Left lung (tissue), 10 donors: ENCODE results near the gene VSX2. TPM values are rescaled to one million over a fixed set of nuclear protein-coding genes. Genes with fewer than 3 reads are reported as not detected.

Source experiments
- ATAC-seq: fragments of 200-7000 bp; cut with Tn5 transposase; one replicate; pipeline ENCODE4 v1.9.1; 2020; ENCODE audit warnings: moderate library complexity
- DNase-seq, 4 donors: peaks; one replicate each; pipeline ENCODE4 v3.0.0-alpha.2; 2013 to 2020
- H3K27ac ChIP-seq, 2 donors: fragments of 200-600 bp; sonication (generic) in 1 of 2; one replicate each; pipeline versions ENCODE4 v1.5.0 to v1.8.0; 2020 to 2021
- H3K27me3 ChIP-seq, 2 donors: fragments of 200-600 bp; sonication (generic) in 1 of 2; one replicate each; pipeline versions ENCODE4 v1.5.0 to v1.8.0; 2020 to 2021
- H3K36me3 ChIP-seq, 2 donors: fragments of 200-600 bp; sonication (generic) in 1 of 2; one replicate each; pipeline versions ENCODE4 v1.5.0 to v1.8.0; 2020 to 2021
- H3K4me1 ChIP-seq, 2 donors: fragments of 200-600 bp; one replicate each; pipeline ENCODE4 v1.8.0; 2021
- H3K4me3 ChIP-seq, 2 donors: fragments of 200-600 bp; sonication (generic) in 1 of 2; one replicate each; pipeline versions ENCODE4 v1.5.0 to v1.8.0; 2020 to 2021; ENCODE audit warnings: mild to moderate bottlenecking in 1 of 2
- H3K9me3 ChIP-seq, 2 donors: fragments of 200-600 bp; sonication (generic) in 1 of 2; one replicate each; pipeline versions ENCODE4 v1.5.0 to v1.8.0; 2020 to 2021
- CTCF ChIP-seq, 2 donors: fragments of 200-600 bp; sonication (generic) in 1 of 2; IDR thresholded peaks; one replicate each; pipeline versions ENCODE4 v1.5.0 to v1.8.0; 2021; ENCODE audit warnings: antibody characterized with exemption in 2 of 2
- intact Hi-C, 2 donors: fragments of 100-400 bp; cut with DNase I; formaldehyde crosslinking; loops; one replicate each; pipeline versions ENCODE4 v1.11.2 to v1.14.2; 2022
- polyA plus RNA-seq, 6 donors: library from polyadenylated mRNA; unstranded; fragments of 120-200 nt; gene quantifications; one replicate each; pipeline ENCODE4 v1.2.1, GENCODE V29; 2013; ENCODE audit not compliant: insufficient read length in 6 of 6
- total RNA-seq, 2 donors: library from RNA; stranded (reverse); fragmentation: NEBNext Ultra II Directional; extraction: Animal tissue kit (Norgen Biotek cat#: 25700); gene quantifications; one replicate each; pipeline ENCODE4 v1.2.1, GENCODE V29; 2021
- donor health status: DM: no; HTN: yes; CAD: no.
- donor health status: DM: no; HTN: no; CAD: no.

The VSX2 gene
- total and polyA plus RNA-seq, 8 donors: not detected

GRCh38 chr14:74198441-74199234 is 40.6 kb upstream of the VSX2 start:
- no peak for ATAC-seq
- no peak for TF ChIP-seq CTCF (IDR thresholded peaks at IDR 0.05)
- Histone ChIP-seq H3K4me3 (no peak overlapping the region), H3K9me3 (no peaks in the 10 kb centered on the region), H3K27ac (no peak overlapping the region), H3K36me3 (peaks cover 0 to 19% of the 10 kb centered on the region in 2 donors), H3K4me1 (no peaks in the 10 kb centered on the region), H3K27me3 (no peaks in the 10 kb centered on the region)
- intact Hi-C loops: no loop called here
- DNase-seq: no peak

GRCh38 chr14:74202113-74202512 is 37.1 kb upstream of the VSX2 start:
- no peak for ATAC-seq
- H3K9me3 ChIP-seq: no peaks in the 10 kb centered on the region
- H3K4me3 ChIP-seq: no peak overlapping the region
- no peaks in the 10 kb centered on the region for H3K4me1 ChIP-seq
- peaks cover 0 to 19% of the 10 kb centered on the region in 2 donors for H3K36me3 ChIP-seq
- no peaks in the 10 kb centered on the region for H3K27me3 ChIP-seq
- intact Hi-C loops: no loop called here
- TF ChIP-seq CTCF (IDR thresholded peaks at IDR 0.05): no peak
- no peak for DNase-seq
- H3K27ac ChIP-seq: no peak overlapping the region

- H3K27ac ChIP-seq: no peak overlapping the region
- ATAC-seq: no peak
- no peaks in the 10 kb centered on the region for H3K9me3 ChIP-seq
- TF ChIP-seq CTCF (IDR thresholded peaks at IDR 0.05): no peak
- H3K4me3 ChIP-seq: no peak overlapping the region
- no peaks in the 10 kb centered on the region for H3K4me1 ChIP-seq
- intact Hi-C loops: no loop called here
- DNase-seq: no peak
- peaks cover 0 to 19% of the 10 kb centered on the region in 2 donors for H3K36me3 ChIP-seq
- H3K27me3 ChIP-seq: no peaks in the 10 kb centered on the region
These were observed 35.6 kb upstream of the VSX2 start for GRCh38 chr14:74203639-74204038.

- no peak overlapping the region for H3K27ac ChIP-seq
- DNase-seq (no peak), ATAC-seq (no peak)
- no peak overlapping the region for H3K4me3 ChIP-seq
- no peaks in the 10 kb centered on the region for H3K27me3 ChIP-seq
- H3K4me1 ChIP-seq: no peaks in the 10 kb centered on the region
- TF ChIP-seq CTCF (IDR thresholded peaks at IDR 0.05): no peak
- no peaks in the 10 kb centered on the region for H3K9me3 ChIP-seq
- peaks cover 0 to 11% of the 10 kb centered on the region in 2 donors for H3K36me3 ChIP-seq
- intact Hi-C loops: no loop called here
These were observed 34.8 kb upstream of the VSX2 start for GRCh38 chr14:74204491-74204890.

GRCh38 chr14:74205882-74206281 is 33.4 kb upstream of the VSX2 start:
- H3K27me3 ChIP-seq: peaks cover 0 to 4% of the 10 kb centered on the region in 2 donors
- intact Hi-C loops: no loop called here
- H3K9me3 ChIP-seq: no peaks in the 10 kb centered on the region
- no peak for TF ChIP-seq CTCF (IDR thresholded peaks at IDR 0.05)
- H3K4me1 ChIP-seq: no peaks in the 10 kb centered on the region
- ATAC-seq (no peak), DNase-seq (no peak)
- peaks cover 0 to 7% of the 10 kb centered on the region in 2 donors for H3K36me3 ChIP-seq
- H3K4me3 ChIP-seq: no peak overlapping the region
- H3K27ac ChIP-seq: no peak overlapping the region
